DMS114 treated with DMSO at 0.1 percent for 48 hours (cell line): ENCODE measurements around the gene DUSP23.

Experiments used
- DNase-seq: peaks from one replicate; lab custom pipeline; 2025; ENCODE audit not compliant: unreplicated experiment; lab: John Stamatoyannopoulos, UW

DUSP23 gene

GRCh38 chr1:159780583-159781582 is at the start of gene DUSP23:
DUSP23 (plus strand) TSS chr1:159780962; CDS start chr1:159781101, 139 bp downstream.
- peak; percentile 98 for DNase-seq

GRCh38 chr1:159737238-159737916 is 43.4 kb upstream of the DUSP23 start:
- DNase-seq = no peak

GRCh38 chr1:159743651-159744410 is 36.9 kb upstream of the DUSP23 start:
- DNase-seq = no peak

GRCh38 chr1:159746666-159747065 is 34.1 kb upstream of the DUSP23 start:
- no peak for DNase-seq

GRCh38 chr1:159748370-159748769 is 32.4 kb upstream of the DUSP23 start:
- no peak for DNase-seq

- no peak for DNase-seq
Observed at GRCh38 chr1:159749630-159750029, 31.1 kb upstream of the DUSP23 start.

- DNase-seq = no peak
Observed at GRCh38 chr1:159750621-159751020, 30.1 kb upstream of the DUSP23 start.

- no peak for DNase-seq
Observed at GRCh38 chr1:159751031-159751430, 29.7 kb upstream of the DUSP23 start.

- no peak for DNase-seq
Observed at GRCh38 chr1:159752135-159752580, 28.6 kb upstream of the DUSP23 start.

- no peak for DNase-seq
Observed at GRCh38 chr1:159753386-159753785, 27.4 kb upstream of the DUSP23 start.

- DNase-seq = no peak
Observed at GRCh38 chr1:159755451-159756007, 25.2 kb upstream of the DUSP23 start.

GRCh38 chr1:159756397-159756796 is 24.4 kb upstream of the DUSP23 start:
- no peak for DNase-seq

- DNase-seq = no peak
Observed at GRCh38 chr1:159763686-159764085, 17.1 kb upstream of the DUSP23 start.

- DNase-seq = no peak
Observed at GRCh38 chr1:159765806-159766205, 15.0 kb upstream of the DUSP23 start.

- DNase-seq = no peak
Observed at GRCh38 chr1:159771127-159771895, 9.5 kb upstream of the DUSP23 start.

- no peak for DNase-seq
Observed at GRCh38 chr1:159774465-159774864, 6.3 kb upstream of the DUSP23 start.

- no peak for DNase-seq
Observed at GRCh38 chr1:159775716-159776115, 5.0 kb upstream of the DUSP23 start.

GRCh38 chr1:159778266-159778665 is 2.5 kb upstream of the DUSP23 start:
- no peak for DNase-seq

GRCh38 chr1:159779403-159779851 is 1.3 kb upstream of the DUSP23 start:
- DNase-seq = no peak

- no peak for DNase-seq
Observed at GRCh38 chr1:159781992-159782391, 1.2 kb downstream of the DUSP23 start.
